Renal cortex interstitium (tissue), 15 donors: ENCODE data around the gene CRNKL1. TPM values are rescaled to one million over a fixed set of nuclear protein-coding genes. Genes with fewer than 3 reads are reported as not detected.

Experiments used
- DNase-seq, 11 donors: peaks; one replicate each; pipeline ENCODE4 v3.0.0-alpha.2; 2013; ENCODE audit warnings: low read depth in 9 of 11, low spot score in 4 of 11; ENCODE audit errors: extremely low read depth in 1 of 11
- long read RNA-seq, 16 experiments: transcript quantifications; one replicate each; lab custom pipeline, GENCODE V29; 2026
- polyA plus RNA-seq, 3 donors: library from polyadenylated mRNA; unstranded; fragments of 120-200 nt; gene quantifications; one replicate each; pipeline ENCODE4 v1.2.1, GENCODE V29; 2013; ENCODE audit not compliant: insufficient read length in 3 of 3

The CRNKL1 gene
- 10 to 100 TPM; 38.8 to 49.5 (median 47.9) TPM for polyA plus RNA-seq
- long read RNA-seq, donor 1, full-length matches to known transcripts: 3 of 3 reads
- long read RNA-seq, donor 1, partial matches to known transcripts: 0 of 3 reads
- long read RNA-seq, donor 1, other reads (novel, unspliced or antisense): 0 of 3 reads
- long read RNA-seq, donor 2, full-length matches to known transcripts: 3 of 15 reads
- long read RNA-seq, donor 2, partial matches to known transcripts: 12 of 15 reads
- long read RNA-seq, donor 2, other reads (novel, unspliced or antisense): 0 of 15 reads
- long read RNA-seq, donor 3, full-length matches to known transcripts: 5 of 18 reads
- long read RNA-seq, donor 3, partial matches to known transcripts: 13 of 18 reads
- long read RNA-seq, donor 3, other reads (novel, unspliced or antisense): 0 of 18 reads
- long read RNA-seq, donor 4, full-length matches to known transcripts: 5 of 192 reads
- long read RNA-seq, donor 4, partial matches to known transcripts: 97 of 192 reads
- long read RNA-seq, donor 4, other reads (novel, unspliced or antisense): 90 of 192 reads
- long read RNA-seq, donor 5, full-length matches to known transcripts: 13 of 44 reads
- long read RNA-seq, donor 5, partial matches to known transcripts: 31 of 44 reads
- long read RNA-seq, donor 5, other reads (novel, unspliced or antisense): 0 of 44 reads
- long read RNA-seq, donor 6, full-length matches to known transcripts: 5 of 14 reads
- long read RNA-seq, donor 6, partial matches to known transcripts: 9 of 14 reads
- long read RNA-seq, donor 6, other reads (novel, unspliced or antisense): 0 of 14 reads
- long read RNA-seq, donor 7, full-length matches to known transcripts: 10 of 15 reads
- long read RNA-seq, donor 7, partial matches to known transcripts: 5 of 15 reads
- long read RNA-seq, donor 7, other reads (novel, unspliced or antisense): 0 of 15 reads
- long read RNA-seq, donor 8, full-length matches to known transcripts: 12 of 29 reads
- long read RNA-seq, donor 8, partial matches to known transcripts: 17 of 29 reads
- long read RNA-seq, donor 8, other reads (novel, unspliced or antisense): 0 of 29 reads
- long read RNA-seq, donor 9, full-length matches to known transcripts: 7 of 16 reads
- long read RNA-seq, donor 9, partial matches to known transcripts: 9 of 16 reads
- long read RNA-seq, donor 9, other reads (novel, unspliced or antisense): 0 of 16 reads
- long read RNA-seq, donor 10, full-length matches to known transcripts: 2 of 2 reads
- long read RNA-seq, donor 10, partial matches to known transcripts: 0 of 2 reads
- long read RNA-seq, donor 10, other reads (novel, unspliced or antisense): 0 of 2 reads
- long read RNA-seq, donor 11, full-length matches to known transcripts: 4 of 24 reads
- long read RNA-seq, donor 11, partial matches to known transcripts: 20 of 24 reads
- long read RNA-seq, donor 11, other reads (novel, unspliced or antisense): 0 of 24 reads
- long read RNA-seq, donor 12, full-length matches to known transcripts: 1 of 1 reads
- long read RNA-seq, donor 12, partial matches to known transcripts: 0 of 1 reads
- long read RNA-seq, donor 12, other reads (novel, unspliced or antisense): 0 of 1 reads
- long read RNA-seq, donor 13, full-length matches to known transcripts: 7 of 13 reads
- long read RNA-seq, donor 13, partial matches to known transcripts: 6 of 13 reads
- long read RNA-seq, donor 13, other reads (novel, unspliced or antisense): 0 of 13 reads
- long read RNA-seq, donor 14, full-length matches to known transcripts: 3 of 3 reads
- long read RNA-seq, donor 14, partial matches to known transcripts: 0 of 3 reads
- long read RNA-seq, donor 14, other reads (novel, unspliced or antisense): 0 of 3 reads
- long read RNA-seq, donor 15, full-length matches to known transcripts: 1 of 8 reads
- long read RNA-seq, donor 15, partial matches to known transcripts: 7 of 8 reads
- long read RNA-seq, donor 15, other reads (novel, unspliced or antisense): 0 of 8 reads
- long read RNA-seq, donor 16, full-length matches to known transcripts: 15 of 84 reads
- long read RNA-seq, donor 16, partial matches to known transcripts: 69 of 84 reads
- long read RNA-seq, donor 16, other reads (novel, unspliced or antisense): 0 of 84 reads

DNA sequence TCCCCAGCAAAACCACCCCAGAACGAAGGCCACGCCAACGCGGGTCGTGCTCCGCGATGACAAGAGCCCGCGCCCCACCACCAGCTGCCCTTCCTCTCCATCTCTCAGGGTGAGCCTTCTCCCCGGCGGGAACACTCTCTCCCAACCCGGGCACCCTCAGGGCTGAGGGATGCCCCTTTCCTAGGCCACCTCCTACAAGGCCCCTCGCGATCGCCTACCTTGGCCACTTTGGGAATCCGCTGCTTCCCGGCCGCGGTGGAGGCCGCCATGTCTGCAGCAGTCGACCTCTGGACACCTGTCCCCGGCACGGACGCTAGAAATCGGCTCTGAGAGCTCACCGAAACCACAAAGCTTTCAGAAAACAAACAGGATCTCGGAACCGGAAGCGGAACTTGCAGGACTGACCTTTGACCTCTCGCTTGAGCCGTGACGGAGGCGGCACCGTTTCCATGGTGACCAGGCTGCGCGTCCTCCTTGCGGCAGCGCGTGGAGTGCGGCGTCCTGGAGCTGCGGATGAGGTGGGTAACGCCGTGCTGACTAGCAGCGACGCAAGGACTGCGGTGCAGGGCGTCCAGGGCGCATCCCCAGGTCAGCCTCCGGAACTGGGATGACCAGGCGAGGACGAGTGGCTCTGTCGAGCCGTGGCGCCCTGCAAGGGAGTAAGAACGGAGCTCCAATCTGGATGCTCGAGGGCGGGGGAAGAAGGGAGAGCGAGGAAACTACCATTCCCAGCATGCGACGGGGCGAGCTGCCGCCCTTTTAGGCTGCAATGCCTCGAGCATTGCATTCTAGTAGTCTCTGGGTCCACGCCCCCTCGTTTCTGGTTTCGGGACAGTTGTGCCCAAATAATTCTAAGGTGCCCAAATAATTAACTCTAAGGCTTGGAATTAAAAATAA lies at the start of gene CRNKL1, which contains the start of gene CFAP61:
TSS of gene CRNKL1 (minus strand) at position 393 of the 897 bp plus-strand sequence. CDS start at position 269, 124 bp downstream.
TSS of gene CFAP61 (plus strand) at position 459 of the 897 bp plus-strand sequence. CDS start 4,122 bp downstream, outside the sequence.
- DNase-seq: peak; percentile 90 to 99 (median 95)

DNA sequence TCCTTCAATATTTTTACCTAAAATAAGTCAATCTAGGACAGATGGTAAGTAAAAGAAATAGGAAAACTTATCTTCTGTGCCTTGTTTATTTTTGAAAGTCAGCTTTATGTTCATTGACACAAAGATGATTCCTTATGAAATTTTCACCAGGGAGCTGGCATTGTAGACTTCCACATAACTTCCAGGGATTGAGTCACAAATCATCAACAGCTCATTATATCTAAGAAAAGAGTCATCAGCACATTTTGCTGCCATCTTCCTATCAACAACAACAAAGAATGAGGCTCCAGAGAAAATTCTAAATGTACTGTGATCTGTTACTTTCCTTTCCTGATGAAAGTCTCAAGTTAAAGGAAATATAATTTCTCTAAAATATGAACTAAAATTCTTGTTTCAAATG lies 48.6 kb upstream of the CRNKL1 start:
- no peak for DNase-seq

DNA sequence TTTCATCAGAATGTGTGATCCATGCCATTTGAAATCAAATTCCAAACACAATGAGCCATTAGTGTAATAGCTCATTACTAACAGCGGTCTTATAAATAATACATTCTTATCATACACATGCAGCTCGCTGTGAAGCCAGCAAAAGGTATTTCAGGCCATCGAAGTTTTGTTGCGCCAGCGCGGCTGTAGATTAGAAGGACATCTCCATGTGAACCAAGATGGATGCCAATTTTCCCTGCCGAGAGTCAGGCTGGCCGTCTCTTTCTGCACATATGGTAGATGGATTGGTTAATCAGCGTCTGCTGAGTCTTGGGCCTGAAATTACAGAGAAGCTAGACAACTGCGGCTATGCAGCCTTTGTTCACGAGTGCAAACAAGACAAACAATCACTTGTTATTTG lies 44.2 kb upstream of the CRNKL1 start:
- no peak for DNase-seq

DNA sequence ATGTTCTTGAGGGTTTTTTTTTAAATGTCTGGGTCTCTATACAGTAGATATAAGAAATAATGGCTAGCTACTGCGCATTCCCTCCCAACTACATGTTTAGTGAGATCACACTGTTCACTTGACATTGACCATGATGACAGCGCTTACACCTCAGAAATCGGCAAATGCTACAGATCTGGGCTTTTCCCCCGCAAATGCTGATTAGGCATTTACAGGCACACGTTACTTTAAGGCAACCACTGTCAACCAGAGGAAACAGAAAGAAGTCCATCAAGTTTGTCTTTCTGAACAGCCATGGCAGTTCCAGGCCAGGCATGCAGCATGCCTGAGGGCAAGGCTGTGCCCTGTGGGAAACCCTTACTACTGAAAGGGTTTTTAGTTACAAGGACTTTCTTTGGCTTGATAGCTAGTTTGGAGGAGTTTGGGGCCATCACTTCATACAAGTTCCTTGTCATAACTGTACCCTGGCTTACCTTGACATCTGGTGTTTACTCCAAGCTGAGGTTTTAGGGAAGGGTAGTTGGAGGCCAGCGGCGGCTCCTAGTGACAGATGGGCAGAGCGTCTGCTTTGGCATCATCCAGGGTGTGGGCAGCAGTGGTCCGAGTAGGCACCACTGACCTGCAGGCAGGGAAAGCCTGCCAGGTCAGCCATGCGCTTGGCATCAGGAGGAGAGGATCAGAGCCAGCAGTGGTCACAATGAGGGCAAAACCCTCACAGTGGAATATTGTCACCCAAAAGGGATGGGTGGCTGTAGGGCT lies 43.0 kb upstream of the CRNKL1 start:
- no peak for DNase-seq

DNA sequence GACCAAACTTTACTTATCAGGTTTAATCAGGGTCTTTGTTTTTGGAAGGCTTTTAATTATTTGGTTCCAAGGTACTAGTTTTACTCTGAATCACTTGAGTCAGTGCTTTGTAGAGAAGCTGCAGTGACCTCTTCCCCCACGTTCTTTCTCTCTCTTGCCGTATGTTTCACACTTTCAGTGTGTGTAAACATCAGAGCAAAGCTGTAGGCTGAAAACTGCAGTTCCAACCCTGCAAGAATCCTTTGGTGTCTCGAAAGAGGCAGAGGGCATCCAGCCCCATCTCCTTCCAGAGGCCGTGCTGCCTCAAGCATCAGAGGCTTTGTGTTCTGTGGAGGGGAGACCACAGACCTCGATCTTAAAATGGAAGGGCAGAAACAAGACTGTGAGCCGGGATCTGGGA lies 42.1 kb upstream of the CRNKL1 start:
- DNase-seq: no peak

DNA sequence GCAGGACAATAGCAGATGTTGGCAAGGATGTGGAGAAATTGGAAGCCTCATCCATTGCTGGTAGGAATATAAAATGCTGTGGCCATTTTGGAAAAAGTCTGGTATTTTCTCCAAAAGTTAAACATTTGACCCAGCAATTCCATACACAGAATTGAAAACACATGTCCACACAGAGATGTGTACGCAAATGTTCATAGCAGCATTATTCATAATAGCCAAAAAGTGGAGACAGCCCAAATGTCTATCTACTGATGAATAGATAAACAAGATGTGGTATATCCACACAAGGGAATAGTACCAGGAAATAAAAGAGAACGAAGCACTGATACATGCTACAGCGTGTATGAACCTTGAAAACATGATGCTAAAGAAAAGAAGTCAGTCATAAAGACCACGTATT lies 40.6 kb upstream of the CRNKL1 start:
- no peak for DNase-seq

DNA sequence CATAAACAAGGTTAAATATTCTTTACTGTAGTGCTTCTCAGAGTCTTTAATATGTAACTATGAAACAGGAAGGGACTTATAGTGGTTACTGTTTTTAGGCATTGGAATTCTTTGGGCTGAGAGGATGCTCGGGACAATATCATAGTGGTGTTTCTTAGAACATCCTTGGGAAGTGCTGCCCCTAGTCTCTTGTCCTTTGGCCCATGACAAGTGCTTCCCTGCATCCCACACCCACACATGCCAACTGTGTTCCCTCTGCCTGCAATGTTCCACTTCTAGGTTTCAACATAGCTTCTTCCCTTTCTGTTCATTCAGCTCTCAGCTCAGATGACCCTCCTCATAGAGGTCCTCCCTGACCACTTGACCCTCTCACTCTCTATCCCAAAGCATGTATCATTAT lies 37.7 kb upstream of the CRNKL1 start:
- DNase-seq: no peak

DNA sequence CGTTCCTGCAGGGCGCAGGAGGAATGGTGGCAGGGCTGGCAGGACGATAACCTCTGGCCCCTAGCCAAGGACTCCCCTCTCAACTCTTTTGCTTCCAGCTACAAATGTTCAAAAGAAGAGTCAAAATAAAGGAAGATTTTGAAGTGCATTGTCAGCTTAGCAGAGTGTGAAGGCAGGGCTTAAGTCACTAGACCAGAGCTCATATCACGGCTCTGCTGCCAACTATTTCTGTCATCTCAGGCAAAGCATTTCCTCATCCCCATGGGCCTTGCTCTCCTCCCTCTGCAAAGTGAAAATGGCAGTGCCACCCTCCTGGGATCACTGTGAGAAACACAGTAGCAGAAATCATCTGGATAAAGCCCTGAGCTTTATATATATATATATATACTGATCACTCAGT lies 36.8 kb upstream of the CRNKL1 start:
- no peak for DNase-seq

DNA sequence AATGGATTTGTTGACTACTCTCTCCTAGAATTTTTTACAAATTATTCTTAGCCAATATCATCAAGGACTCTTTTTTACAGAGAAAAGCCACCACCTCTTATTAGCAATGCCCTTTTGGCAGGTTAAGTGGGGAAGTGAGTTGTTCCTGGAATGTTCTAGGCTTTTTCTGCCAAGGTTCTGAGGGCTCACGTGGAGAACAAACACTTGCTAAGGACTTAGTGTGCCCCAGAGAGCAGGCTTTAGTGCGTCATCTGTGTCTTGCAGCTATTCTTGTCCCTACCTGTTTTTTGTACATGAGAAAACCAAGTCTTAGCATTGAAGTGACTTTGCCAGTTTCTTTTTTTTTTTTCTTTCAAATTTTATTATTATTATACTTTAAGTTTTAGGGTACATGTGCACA lies 33.5 kb upstream of the CRNKL1 start:
- DNase-seq: no peak

DNA sequence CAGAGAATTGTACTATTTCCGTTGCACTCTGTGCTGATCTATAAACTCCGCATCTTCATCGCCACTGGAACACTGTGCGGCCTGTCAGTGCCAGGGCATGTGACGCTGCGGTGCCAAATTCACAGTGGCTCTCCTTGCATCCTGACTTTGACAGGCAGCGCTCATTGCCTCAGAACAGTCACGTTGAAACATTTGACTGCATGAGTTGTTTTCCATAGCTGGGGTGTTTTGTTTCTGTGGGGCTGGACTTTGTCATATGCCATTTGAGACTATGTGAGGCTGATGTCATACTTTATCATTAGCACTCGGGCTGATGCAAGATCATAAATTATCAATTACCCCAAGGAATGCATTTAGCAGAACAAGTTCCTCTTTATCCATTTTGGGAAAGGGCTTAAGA lies 32.8 kb upstream of the CRNKL1 start:
- DNase-seq: no peak

DNA sequence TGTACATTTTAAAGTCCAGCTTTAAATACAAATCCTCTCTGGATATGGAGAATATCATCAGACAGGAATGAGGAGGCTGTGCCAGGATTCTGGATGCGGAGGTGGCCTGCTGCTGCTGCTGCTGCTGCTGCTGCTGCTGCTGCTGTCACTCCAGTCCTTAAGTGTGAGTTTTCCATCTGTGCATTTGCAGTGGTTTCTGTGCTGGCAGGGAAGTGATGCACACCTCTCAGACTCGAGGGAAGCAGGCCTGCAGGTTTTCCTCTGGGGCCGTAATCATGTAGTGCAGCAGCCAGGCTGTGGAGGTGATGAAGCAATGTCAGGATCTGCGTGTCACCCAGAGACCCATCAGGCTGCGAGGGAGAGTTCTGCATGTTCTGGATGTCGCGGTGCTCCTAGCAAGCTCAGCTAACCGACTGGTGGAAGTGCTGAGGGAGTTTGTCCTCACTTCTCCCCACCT lies 32.1 kb upstream of the CRNKL1 start:
- no peak for DNase-seq

DNA sequence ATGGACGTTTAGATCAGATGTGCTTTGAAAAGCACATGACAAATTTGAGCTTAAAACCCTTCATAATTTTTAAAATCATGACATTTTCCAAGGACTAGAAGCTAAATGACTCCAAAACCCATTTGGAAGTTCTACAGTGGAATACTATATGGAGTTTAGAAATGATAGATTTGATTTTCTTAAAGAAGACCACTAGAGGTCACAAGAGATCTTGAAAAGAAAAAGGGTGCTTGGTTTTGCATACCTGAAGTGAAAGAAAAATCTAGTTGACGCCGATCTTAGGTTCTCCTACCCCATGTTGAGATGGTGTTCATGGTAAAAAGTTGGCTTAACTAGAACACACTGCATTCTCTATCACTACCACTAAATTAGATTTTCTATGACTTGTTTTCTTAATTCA lies 31.5 kb upstream of the CRNKL1 start:
- DNase-seq: peak in 5 of 11 donors; percentile 8 to 41 (median 14)

DNA sequence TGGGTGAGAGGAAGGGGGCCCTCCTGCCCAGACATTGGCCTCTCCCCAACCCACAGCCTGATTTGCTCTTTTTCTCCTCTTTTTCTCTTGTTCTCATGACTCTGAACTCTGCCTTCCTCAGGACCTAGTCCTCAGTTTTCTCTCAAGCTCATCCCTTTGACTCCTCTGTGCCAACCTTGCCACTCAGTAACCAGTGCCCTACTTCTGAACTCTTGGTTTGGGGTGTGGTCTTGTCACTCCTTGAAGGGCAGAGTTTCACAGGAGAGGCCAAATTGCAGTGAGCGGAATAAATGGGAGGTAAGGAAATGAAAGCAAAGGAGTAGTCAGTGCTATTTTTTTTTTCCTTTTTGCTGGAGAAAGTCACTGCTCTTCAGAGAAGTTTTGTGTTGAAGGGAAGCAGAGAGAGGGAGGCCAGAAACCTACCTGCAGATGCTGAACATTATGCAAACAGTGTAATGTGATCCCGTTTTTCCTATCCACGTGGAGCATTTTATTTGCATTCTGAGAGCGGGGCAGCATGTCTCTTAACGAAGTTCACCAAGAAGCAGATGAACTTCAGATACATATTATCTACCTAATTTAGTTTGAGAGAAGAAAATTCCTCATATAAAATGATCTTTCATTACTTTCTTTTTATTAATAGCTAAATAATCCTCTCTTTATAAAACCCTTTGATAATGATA lies 27.0 kb upstream of the CRNKL1 start:
- DNase-seq: peak in 2 of 11 donors; percentile 4 to 9

DNA sequence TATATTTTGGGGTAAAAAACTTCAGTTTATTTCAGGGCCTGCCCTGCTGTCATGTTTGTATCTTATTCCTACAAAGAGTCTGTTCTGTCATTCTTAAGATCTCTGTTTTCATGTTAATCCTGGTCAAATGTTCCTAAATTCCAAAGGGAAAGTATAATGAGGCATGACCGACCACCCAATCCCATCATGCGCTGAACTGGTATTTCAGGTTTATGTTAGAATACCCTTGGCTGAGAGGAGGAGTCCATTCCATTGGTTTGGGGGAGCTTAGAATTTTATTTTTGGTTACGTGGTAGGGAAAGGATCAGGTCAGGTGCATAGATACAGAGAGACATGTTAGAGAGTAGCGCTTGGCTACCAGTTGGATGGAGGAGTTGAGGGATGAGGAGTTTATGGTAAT lies 25.8 kb upstream of the CRNKL1 start:
- peak in 7 of 11 donors; percentile 14 to 59 (median 26) for DNase-seq
